ENCODE data around the gene TSPO. TPM values are rescaled to one million over a fixed set of nuclear protein-coding genes. Genes with fewer than 3 reads are reported as not detected.

The TSPO gene
- total RNA-seq, 1 donor from 2014 or later: 128 TPM

DNA sequence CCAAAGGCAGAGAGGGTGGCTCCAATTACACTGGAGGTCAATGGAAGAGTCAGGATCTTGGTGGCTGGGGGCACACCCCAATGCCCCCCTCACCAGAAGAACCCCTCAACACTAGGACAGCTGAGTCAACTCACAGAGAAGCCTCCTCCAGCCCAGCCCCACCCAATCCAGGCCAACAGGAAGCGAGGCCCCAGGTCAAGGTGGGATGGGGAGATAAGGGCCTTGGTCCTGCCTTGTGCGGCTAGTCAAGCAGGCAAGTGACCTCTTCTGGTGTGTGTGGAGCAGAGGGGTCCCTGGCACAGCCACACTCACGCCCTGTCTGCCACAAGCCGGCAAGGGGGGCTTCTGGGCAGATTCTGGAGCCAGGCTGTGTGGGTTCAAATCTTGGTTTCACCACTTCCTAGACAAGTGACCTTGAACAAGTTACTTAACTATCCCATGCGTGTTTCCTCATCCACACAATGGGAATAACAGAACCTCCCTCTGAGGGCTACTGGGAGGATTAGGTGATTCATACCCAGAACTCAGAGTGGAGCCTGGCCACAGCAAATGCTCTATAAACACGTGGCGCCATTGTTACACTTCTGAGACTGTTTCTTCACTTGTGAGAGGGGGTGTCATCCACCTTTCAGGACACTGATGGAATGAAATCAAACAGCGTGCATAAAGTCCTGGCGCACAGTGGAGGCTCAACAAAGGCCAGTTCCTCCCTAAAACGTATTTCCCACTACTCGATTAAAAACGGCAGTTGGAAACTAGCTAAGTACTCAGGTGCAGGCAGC is 32.3 kb downstream of the TSPO start:
- DNase-seq: no peak
- intact Hi-C loops (cut with micrococcal nuclease): no loop called here
- TF ChIP-seq, protein P1, sequence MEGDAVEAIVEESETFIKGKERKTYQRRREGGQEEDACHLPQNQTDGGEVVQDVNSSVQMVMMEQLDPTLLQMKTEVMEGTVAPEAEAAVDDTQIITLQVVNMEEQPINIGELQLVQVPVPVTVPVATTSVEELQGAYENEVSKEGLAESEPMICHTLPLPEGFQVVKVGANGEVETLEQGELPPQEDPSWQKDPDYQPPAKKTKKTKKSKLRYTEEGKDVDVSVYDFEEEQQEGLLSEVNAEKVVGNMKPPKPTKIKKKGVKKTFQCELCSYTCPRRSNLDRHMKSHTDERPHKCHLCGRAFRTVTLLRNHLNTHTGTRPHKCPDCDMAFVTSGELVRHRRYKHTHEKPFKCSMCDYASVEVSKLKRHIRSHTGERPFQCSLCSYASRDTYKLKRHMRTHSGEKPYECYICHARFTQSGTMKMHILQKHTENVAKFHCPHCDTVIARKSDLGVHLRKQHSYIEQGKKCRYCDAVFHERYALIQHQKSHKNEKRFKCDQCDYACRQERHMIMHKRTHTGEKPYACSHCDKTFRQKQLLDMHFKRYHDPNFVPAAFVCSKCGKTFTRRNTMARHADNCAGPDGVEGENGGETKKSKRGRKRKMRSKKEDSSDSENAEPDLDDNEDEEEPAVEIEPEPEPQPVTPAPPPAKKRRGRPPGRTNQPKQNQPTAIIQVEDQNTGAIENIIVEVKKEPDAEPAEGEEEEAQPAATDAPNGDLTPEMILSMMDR (IDR thresholded peaks at IDR 0.05; ENCODE audit: borderline replicate concordance): no peak
- Histone ChIP-seq H3K9me3 (replicated peaks) (no peaks in the 10 kb centered on the region), H3K4me3 (no peak overlapping the region), H3K27ac (replicated peaks) (no peak overlapping the region), H3K36me3 (peaks cover 12% of the 10 kb centered on the region), H3K4me1 (peaks cover 27% of the 10 kb centered on the region), H3K27me3 (ENCODE audit: low read depth) (no peaks in the 10 kb centered on the region)

DNA sequence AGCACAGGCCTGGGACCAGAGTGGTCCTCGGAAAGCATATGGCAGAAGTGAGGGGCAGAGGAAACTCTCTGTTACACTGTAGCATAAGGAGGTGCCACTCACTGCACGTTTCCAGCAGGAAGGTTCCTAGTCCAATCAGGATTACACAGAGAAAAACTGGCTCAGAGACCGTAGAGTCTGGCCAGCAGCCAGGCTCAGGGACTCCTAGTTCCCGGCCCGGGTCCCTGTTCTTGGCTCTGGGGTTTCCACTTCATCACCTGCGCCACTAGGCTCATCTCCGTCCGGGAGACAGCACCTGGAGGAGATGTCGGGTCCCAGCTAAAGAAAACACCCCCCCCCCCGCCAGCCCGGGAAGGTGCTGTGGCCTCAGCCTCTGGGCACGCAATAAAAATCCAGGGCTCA is 34.5 kb downstream of the TSPO start:
- Histone ChIP-seq H3K4me1 (peaks cover 27% of the 10 kb centered on the region), H3K27ac (replicated peaks) (peak overlapping the region; percentile 95), H3K9me3 (replicated peaks) (no peaks in the 10 kb centered on the region), H3K4me3 (peak overlapping the region; percentile 81), H3K27me3 (ENCODE audit: low read depth) (no peaks in the 10 kb centered on the region), H3K36me3 (peaks cover 3% of the 10 kb centered on the region)
- intact Hi-C loops (cut with micrococcal nuclease): no loop called here
- TF ChIP-seq, protein P1 (IDR thresholded peaks at IDR 0.05; ENCODE audit: borderline replicate concordance): no peak
- DNase-seq: peak; percentile 67

DNA sequence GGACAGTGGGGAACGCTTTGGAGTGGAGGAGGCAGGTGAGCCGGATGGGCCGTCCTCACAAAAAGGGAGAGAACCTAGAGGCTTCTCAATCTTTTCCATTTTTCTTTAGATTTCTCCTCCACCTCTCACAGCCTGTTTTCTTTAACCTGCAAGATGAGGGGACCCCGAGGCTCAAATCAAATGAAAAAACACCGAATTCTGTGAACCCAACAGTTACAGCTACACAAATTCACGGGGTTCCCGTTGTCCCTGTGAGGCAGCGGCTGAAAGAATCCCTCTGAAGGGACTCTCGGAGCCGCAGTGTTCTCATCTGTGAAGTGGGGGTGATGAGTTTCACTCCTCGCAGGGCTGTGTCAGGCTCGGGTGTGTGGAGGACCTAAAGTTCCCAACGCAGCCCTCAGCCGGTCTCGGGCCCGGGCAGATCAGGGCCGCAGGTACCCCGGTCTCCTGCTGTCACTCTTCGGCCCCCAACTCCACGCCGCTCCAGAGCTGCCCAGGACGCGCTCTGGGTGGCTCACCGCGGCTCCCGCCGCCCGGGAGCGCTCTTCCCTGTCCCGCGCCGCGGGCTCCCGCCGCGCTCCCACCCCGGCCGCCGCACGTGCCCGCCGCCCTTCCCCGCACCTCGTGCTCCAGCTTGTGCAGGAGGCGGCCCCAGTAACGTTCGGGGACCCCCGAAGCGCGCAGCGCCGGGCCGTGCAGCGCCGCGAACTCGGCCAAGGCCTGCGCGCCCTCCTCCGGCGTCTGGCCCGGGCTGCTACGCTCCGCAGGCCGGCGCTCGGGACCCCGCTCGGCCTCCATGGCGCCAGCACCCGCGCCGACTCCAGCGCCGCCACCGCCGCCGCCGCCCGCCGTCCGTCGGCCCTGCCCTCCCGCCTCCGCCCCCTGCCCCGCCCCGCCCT is 35.2 kb downstream of the TSPO start, which contains the start of gene TTLL12:
Gene TTLL12 (minus strand): TSS at position 863 of the 899 bp plus-strand sequence. CDS start 65 bp downstream, at position 798.
- H3K36me3 ChIP-seq: peaks cover 3% of the 10 kb centered on the region
- H3K4me1 ChIP-seq: peaks cover 27% of the 10 kb centered on the region
- TF ChIP-seq, protein P1 (IDR thresholded peaks at IDR 0.05; ENCODE audit: borderline replicate concordance): no peak
- peak; percentile 70 for DNase-seq
- H3K27me3 ChIP-seq (ENCODE audit: low read depth): no peaks in the 10 kb centered on the region
- intact Hi-C loops (cut with micrococcal nuclease): no loop called here
- H3K4me3 ChIP-seq: peak within 1 kb of the TSS; percentile 81
- no peaks in the 10 kb centered on the region for H3K9me3 ChIP-seq (replicated peaks)
- H3K27ac ChIP-seq (replicated peaks): peak within 1 kb of the TSS; percentile 96

DNA sequence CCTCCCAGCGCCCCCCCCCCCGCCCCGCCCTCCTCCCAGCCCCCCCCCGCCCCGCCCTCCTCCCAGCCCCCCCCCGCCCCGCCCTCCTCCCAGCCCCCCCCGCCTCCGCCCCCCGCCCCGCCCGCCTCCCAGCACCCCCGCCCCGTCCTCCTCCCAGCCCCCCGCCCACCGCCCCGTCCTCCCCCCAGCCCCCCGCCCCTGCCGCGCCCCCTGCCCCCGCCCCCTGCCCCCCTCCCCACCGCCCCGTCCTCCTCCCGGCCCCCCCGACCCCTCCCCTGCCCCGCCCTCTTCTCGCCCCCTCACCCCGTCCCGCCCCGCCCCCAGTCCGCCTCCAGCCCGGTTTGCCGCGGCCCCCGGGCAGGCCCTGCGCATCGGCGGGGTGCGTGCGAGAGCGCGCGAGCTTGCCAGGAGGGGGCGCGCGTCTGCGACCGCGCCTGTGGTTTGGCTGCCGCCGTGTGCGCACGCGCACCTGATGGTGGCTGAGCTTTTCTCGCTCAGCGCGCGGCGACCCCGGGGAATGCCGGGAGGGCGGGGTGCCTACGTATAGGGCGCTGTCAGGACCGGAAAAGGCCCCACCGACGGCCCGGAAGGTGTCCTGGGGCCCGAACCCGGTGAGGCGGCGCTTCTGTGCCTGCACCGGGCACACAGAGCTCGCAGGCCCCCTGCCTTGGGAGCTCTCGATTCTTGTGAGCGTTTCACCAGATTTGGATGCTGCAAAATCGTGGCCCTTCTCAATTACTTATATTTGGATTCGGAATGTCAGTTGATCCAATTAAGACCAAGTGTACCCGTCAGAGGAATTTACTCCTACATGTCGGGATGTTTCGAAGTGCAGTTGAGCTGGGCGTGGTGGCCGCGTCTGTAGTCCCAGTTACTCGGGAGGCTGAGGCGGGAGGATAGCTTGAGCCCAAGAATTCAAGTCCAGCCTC is 36.1 kb downstream of the TSPO start:
- intact Hi-C loops (cut with micrococcal nuclease): no loop called here
- peak; percentile 96 for DNase-seq
- Histone ChIP-seq H3K27me3 (ENCODE audit: low read depth) (no peaks in the 10 kb centered on the region), H3K4me1 (peaks cover 27% of the 10 kb centered on the region), H3K36me3 (peaks cover 3% of the 10 kb centered on the region), H3K4me3 (peak overlapping the region; percentile 81), H3K27ac (replicated peaks) (peak overlapping the region; percentile 96), H3K9me3 (replicated peaks) (no peaks in the 10 kb centered on the region)
- TF ChIP-seq, protein P1 (IDR thresholded peaks at IDR 0.05; ENCODE audit: borderline replicate concordance): peak; percentile 76
